HepG2 (cell line): ENCODE measurements around the gene SYNPO. TPM values are rescaled to one million over a fixed set of nuclear protein-coding genes. Genes with fewer than 3 reads are reported as not detected.

Experiments used
- ATAC-seq: fragments of 200-7000 bp; cut with Tn5 transposase; 3 replicates; pipeline ENCODE4 v1.9.1; 2020; ENCODE audit warnings: mild to moderate bottlenecking, moderate library complexity
- BruUV-seq: library from RNA; stranded (reverse); fragments of 400-500 nt; replicated peaks from 2 replicates; lab custom pipeline; 2021; lab: Mats Ljungman, UMichigan
- CTCF ChIA-PET: fragments of 300-600 bp; formaldehyde crosslinking; extraction: SDS; loops from one replicate; lab custom pipeline; 2021; ENCODE audit warnings: low total read pairs, inconsistent platforms, low intra/inter-chr PET ratio; lab: Yijun Ruan, JAX
- POLR2A ChIA-PET: fragments of 350-600 bp; sonication (Branson Sonifier 250); formaldehyde crosslinking; loops from one replicate; lab custom pipeline; 2020; ENCODE audit warnings: antibody characterized with exemption, inconsistent platforms; lab: Yijun Ruan, JAX
- DNase-seq: peaks from one replicate; pipeline ENCODE4 v3.0.0-alpha.2; 2015; ENCODE audit warnings: low spot score
- FAIRE-seq: peaks from 3 replicates; lab custom pipeline; 2011; peaks lifted over from hg19 to GRCh38; lab: Jason Lieb, UNC
- H2AFZ ChIP-seq: one replicate; pipeline ENCODE4 v1.6.1; 2011; ENCODE audit warnings: low read length, inconsistent platforms
- H3K27ac ChIP-seq: fragments of 300-600 bp; 3 replicates; pipeline ENCODE4 v1.8.0; 2011; ENCODE audit warnings: mixed run types, mild to moderate bottlenecking, mixed read lengths, low read length, inconsistent platforms; ENCODE audit not compliant: insufficient read depth; ENCODE audit errors: extremely low read length
- H3K27me3 ChIP-seq, 2 experiments: fragments of 200-600 bp in 1 of 2; 2 replicates in 1 of 2; 3 replicates in 1 of 2; pipeline versions ENCODE4 v1.6.0 to v1.8.0; 2011; ENCODE audit warnings: low read length in 2 of 2, mild to moderate bottlenecking in 2 of 2, moderate library complexity in 2 of 2, inconsistent platforms in 1 of 2; ENCODE audit not compliant: insufficient read depth in 2 of 2, control insufficient read depth in 1 of 2
- H3K36me3 ChIP-seq, 2 experiments: fragments of 200-600 bp in 1 of 2; replicated peaks in 1 of 2; 2 replicates in 1 of 2; 3 replicates in 1 of 2; pipeline versions ENCODE4 v1.5.1 to v1.8.0; 2011; ENCODE audit warnings: low read length in 2 of 2, inconsistent platforms in 1 of 2; ENCODE audit not compliant: insufficient read depth in 2 of 2, control insufficient read depth in 1 of 2
- H3K4me1 ChIP-seq: 2 replicates; pipeline ENCODE4 v1.5.1; 2012; ENCODE audit warnings: low read length, inconsistent platforms; ENCODE audit not compliant: insufficient read depth
- H3K4me2 ChIP-seq: 2 replicates; pipeline ENCODE4 v1.6.0; 2011; ENCODE audit warnings: low read depth, low read length, inconsistent platforms
- H3K4me3 ChIP-seq, 3 experiments: fragments of 200-600 bp in 1 of 3; sonication (generic), shearing (Covaris generic) in 1 of 3; replicated peaks in 1 of 3; 2 replicates each; pipeline ENCODE4 v1.5.1; 2011 to 2016; ENCODE audit warnings: low read length in 3 of 3, inconsistent platforms in 2 of 3, low read depth in 2 of 3, mild to moderate bottlenecking in 2 of 3, control low read depth in 1 of 3, mixed read lengths in 1 of 3; ENCODE audit not compliant: insufficient read depth in 1 of 3
- H3K79me2 ChIP-seq: one replicate; pipeline ENCODE4 v1.6.1; 2011; ENCODE audit warnings: low read length, inconsistent platforms; ENCODE audit not compliant: insufficient read depth
- H3K9ac ChIP-seq: 2 replicates; pipeline ENCODE4 v1.6.0; 2011; ENCODE audit warnings: mild to moderate bottlenecking, low read depth, low read length, inconsistent platforms; ENCODE audit not compliant: insufficient read depth
- H3K9me3 ChIP-seq: 2 replicates; pipeline ENCODE4 v1.5.1; 2012; ENCODE audit warnings: mild to moderate bottlenecking, low read length
- H4K20me1 ChIP-seq: 2 replicates; pipeline ENCODE4 v1.6.0; 2011; ENCODE audit warnings: inconsistent platforms, mild to moderate bottlenecking, low read length, moderate library complexity; ENCODE audit not compliant: insufficient read depth
- ARNT ChIP-seq: fragments of 450-650 bp; IDR thresholded peaks from 2 replicates; pipeline ENCODE4 v1.6.1; 2017
- CBFB ChIP-seq: sonication (generic); formaldehyde crosslinking; IDR thresholded peaks from 2 replicates; pipeline ENCODE4 v1.4.0; 2020; ENCODE audit warnings: missing genetic modification reagents
- DNMT1 ChIP-seq: sonication (generic); formaldehyde crosslinking; IDR thresholded peaks from 2 replicates; pipeline ENCODE4 v1.5.1; 2020; ENCODE audit warnings: mild to moderate bottlenecking, missing genetic modification reagents
- ETV5 ChIP-seq: IDR thresholded peaks from 2 replicates; pipeline ENCODE4 v1.6.1; 2018; ENCODE audit warnings: missing biosample characterization, missing genetic modification reagents, inconsistent platforms, borderline replicate concordance
- KAT7 ChIP-seq: IDR thresholded peaks from 2 replicates; pipeline ENCODE4 v1.6.1; 2018; ENCODE audit warnings: borderline replicate concordance, missing compliant biosample characterization
- NFKB2 ChIP-seq: sonication (generic); formaldehyde crosslinking; IDR thresholded peaks from 2 replicates; pipeline ENCODE4 v1.4.0; 2020; ENCODE audit warnings: missing genetic modification reagents, borderline replicate concordance
- RFX5 ChIP-seq: IDR thresholded peaks from 2 replicates; pipeline ENCODE4 v1.6.1; 2011; ENCODE audit warnings: low read depth, low read length, improper control_type of control experiment
- SPEN ChIP-seq: sonication (generic); formaldehyde crosslinking; IDR thresholded peaks from 2 replicates; pipeline ENCODE4 v1.5.1; 2020; ENCODE audit warnings: low read depth, mild to moderate bottlenecking, missing genetic modification reagents
- XBP1 ChIP-seq: sonication (generic); formaldehyde crosslinking; IDR thresholded peaks from 2 replicates; pipeline ENCODE4 v1.5.0; 2020; ENCODE audit warnings: missing genetic modification reagents
- ZNF451 ChIP-seq: sonication (generic); formaldehyde crosslinking; IDR thresholded peaks from 2 replicates; pipeline ENCODE4 v1.5.0; 2020; ENCODE audit warnings: mild to moderate bottlenecking, missing genetic modification reagents
- ZNF737 ChIP-seq: sonication (generic); formaldehyde crosslinking; IDR thresholded peaks from 2 replicates; pipeline ENCODE4 v1.5.0; 2020; ENCODE audit warnings: missing genetic modification reagents, mild to moderate bottlenecking, borderline replicate concordance
- WGBS: methylation state at CpG from one replicate; pipeline ENCODE4 v1.1.6; 2017; ENCODE audit warnings: low lambda C conversion rate; 5-methylcytosine and 5-hydroxymethylcytosine counted together
- in situ Hi-C: cut with HindIII; loops from 2 replicates; pipeline ENCODE4 v1.10.0; 2017; ENCODE audit warnings: low pct_unique_long_range_greater_than_20kb; ENCODE audit not compliant: extremely low pct_ligation_motif_present
- intact Hi-C: fragments of 100-400 bp; cut with micrococcal nuclease; formaldehyde crosslinking; loops from one replicate; pipeline ENCODE4 v1.10.0; 2022; ENCODE audit not compliant: unreplicated experiment
- polyA plus RNA-seq, 8 experiments: library from polyadenylated mRNA; depleted of rRNA in 3 of 8; stranded (reverse) in 7 of 8; unstranded in 1 of 8; fragments of >200 nt; fragmentation: Illumina TruSeq in 4 of 8; extraction: Trizol in 4 of 8; gene quantifications; 2 replicates each; pipeline versions ENCODE4 v1.2.1 to v1.2.3, GENCODE V29; 2011 to 2016; ENCODE audit warnings: low read depth in 4 of 8, missing spikeins in 1 of 8, mixed read lengths in 1 of 8; ENCODE audit not compliant: insufficient read depth in 1 of 8
- total RNA-seq, 5 experiments: library from RNA; depleted of rRNA; stranded (reverse); fragments of >200 nt; fragmentation: Illumina TruSeq; extraction: Trizol; gene quantifications; 2 replicates each; pipeline ENCODE4 v1.2.3, GENCODE V29; 2016; ENCODE audit warnings: low read depth in 1 of 5
- TF ChIP-seq, protein P1 (sequence below): sonication (generic); formaldehyde crosslinking; IDR thresholded peaks from 2 replicates; pipeline ENCODE4 v1.4.0; 2020; ENCODE audit warnings: missing genetic modification reagents

The SYNPO gene
- total and polyA plus RNA-seq, 2 of the 13 experiments (the other 11 are each of a cell fraction or from before 2014, with no cell fraction given): 0.09 to 0.30 TPM

DNA sequence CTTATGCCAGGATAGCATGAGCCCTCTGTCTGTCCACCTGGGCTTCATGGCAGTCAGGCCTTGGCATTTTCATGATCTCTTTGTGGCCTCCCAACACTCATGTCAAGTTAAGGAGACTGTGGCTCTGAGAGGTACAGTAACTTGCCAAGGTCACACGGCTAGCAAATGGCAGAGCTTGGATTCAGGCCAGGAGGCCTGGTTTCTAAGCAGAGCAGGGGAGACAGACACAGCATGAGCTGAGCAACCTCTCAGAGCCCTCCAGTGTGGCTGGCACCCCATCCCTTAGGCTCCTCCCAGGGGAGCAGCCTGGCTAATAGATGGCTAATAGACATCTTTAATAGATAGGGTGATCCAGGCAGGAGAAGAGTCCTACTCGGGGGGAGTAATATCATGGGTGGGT, 4.1 kb downstream of the SYNPO start:
- 0 out of 5 replicates have a peak, but pooled peaks cover 0 to 3% of the 10 kb centered on the region in 2 experiments for H3K27me3 ChIP-seq
- POLR2A ChIA-PET: interaction anchor here (0.6 to 1.5 kb wide), 2 partner anchors 9 to 56 kb away, joined by 3 read pairs; partner anchors contain the start of gene RBM22

DNA sequence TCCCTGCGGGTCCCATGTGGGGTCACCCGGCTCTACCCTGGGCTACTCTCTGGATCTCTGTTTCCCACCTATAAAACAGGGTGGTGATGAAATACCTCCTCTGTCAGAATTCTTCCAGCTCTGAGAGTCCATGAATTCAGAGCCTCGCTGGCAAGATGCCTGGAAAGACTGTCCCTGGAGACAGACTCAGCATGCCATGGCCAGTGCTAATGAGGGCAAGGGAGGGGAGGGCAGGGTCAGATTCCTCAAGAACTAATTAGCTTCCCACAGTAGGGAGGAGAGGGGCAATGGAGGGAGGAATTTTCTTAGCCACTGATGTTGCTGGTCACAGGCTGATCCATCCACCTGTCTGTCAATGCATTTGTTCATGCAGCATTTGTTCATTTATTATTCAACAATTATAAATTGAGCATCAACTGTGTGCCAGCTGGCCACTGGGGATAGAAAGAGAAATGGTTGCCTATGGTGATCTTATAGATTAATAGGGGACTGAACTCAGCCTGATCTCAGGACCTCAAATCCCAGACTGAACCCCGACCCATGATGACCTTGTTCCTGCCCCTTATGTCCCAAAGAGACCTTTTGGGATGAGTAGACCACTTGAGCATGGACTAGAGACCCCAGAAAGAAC, 4.7 kb downstream of the SYNPO start:
- no peak overlapping the region for H3K4me2 ChIP-seq
- H3K79me2 ChIP-seq: no peaks in the 10 kb centered on the region
- no peak overlapping the region for H2AFZ ChIP-seq
- H3K9me3 ChIP-seq: no peaks in the 10 kb centered on the region
- no peak overlapping the region for H3K9ac ChIP-seq
- H3K27ac ChIP-seq: no peak overlapping the region
- H3K4me3 ChIP-seq: no peak overlapping the region
- 11% methylated on average over 4 of the region's 4 CpGs for WGBS
- BruUV-seq: no TSS peak
- ATAC-seq: no peak
- FAIRE-seq: no peak
- TF ChIP-seq ZNF451 (CRISPR knock-in tag): no peak
- TF ChIP-seq NFKB2 (CRISPR knock-in tag): no peak
- TF ChIP-seq CBFB: no peak
- TF ChIP-seq ETV5 (CRISPR knock-in tag): no peak
- TF ChIP-seq KAT7 (CRISPR knock-in tag): no peak
- TF ChIP-seq SPEN (CRISPR knock-in tag): no peak
- TF ChIP-seq, protein P1, sequence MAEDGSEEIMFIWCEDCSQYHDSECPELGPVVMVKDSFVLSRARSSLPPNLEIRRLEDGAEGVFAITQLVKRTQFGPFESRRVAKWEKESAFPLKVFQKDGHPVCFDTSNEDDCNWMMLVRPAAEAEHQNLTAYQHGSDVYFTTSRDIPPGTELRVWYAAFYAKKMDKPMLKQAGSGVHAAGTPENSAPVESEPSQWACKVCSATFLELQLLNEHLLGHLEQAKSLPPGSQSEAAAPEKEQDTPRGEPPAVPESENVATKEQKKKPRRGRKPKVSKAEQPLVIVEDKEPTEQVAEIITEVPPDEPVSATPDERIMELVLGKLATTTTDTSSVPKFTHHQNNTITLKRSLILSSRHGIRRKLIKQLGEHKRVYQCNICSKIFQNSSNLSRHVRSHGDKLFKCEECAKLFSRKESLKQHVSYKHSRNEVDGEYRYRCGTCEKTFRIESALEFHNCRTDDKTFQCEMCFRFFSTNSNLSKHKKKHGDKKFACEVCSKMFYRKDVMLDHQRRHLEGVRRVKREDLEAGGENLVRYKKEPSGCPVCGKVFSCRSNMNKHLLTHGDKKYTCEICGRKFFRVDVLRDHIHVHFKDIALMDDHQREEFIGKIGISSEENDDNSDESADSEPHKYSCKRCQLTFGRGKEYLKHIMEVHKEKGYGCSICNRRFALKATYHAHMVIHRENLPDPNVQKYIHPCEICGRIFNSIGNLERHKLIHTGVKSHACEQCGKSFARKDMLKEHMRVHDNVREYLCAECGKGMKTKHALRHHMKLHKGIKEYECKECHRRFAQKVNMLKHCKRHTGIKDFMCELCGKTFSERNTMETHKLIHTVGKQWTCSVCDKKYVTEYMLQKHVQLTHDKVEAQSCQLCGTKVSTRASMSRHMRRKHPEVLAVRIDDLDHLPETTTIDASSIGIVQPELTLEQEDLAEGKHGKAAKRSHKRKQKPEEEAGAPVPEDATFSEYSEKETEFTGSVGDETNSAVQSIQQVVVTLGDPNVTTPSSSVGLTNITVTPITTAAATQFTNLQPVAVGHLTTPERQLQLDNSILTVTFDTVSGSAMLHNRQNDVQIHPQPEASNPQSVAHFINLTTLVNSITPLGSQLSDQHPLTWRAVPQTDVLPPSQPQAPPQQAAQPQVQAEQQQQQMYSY (CRISPR knock-in tag): no peak
- TF ChIP-seq ARNT: no peak
- TF ChIP-seq XBP1 (CRISPR knock-in tag): no peak
- TF ChIP-seq ZNF737 (CRISPR knock-in tag): no peak
- intact Hi-C loops: no loop called here
- H3K36me3 ChIP-seq: no peaks in the 10 kb centered on the region
- ChIA-PET POLR2A (interaction anchor here (0.6 to 1.5 kb wide), 2 partner anchors 8 to 56 kb away, joined by 3 read pairs; partner anchors contain the start of gene RBM22), CTCF (no interaction called here)
- no peak for DNase-seq
- 0 out of 5 replicates have a peak, but pooled peaks cover 0 to 3% of the 10 kb centered on the region in 2 experiments for H3K27me3 ChIP-seq
- H4K20me1 ChIP-seq: no peaks in the 10 kb centered on the region
- in situ Hi-C loops: no loop called here
- H3K4me1 ChIP-seq: peaks cover 51% of the 10 kb centered on the region

More for the DNA sequence above, 4.1 kb downstream of the SYNPO start:
- FAIRE-seq: no peak
- in situ Hi-C loops (loop anchor here (5.0 kb wide), 1 partner anchor 62 kb away; no protein-coding TSS in a partner anchor), intact Hi-C loops (loop anchor here (5.0 kb wide), 1 partner anchor 312 kb away; no protein-coding TSS in a partner anchor)
- TF ChIP-seq RFX5 (peak; percentile 78), DNMT1 (no peak)
- peak; percentile 28; the same call in 2 of the 3 replicates for ATAC-seq
- Histone ChIP-seq H3K79me2 (no peaks in the 10 kb centered on the region), H3K4me1 (peaks cover 56% of the 10 kb centered on the region), H3K36me3 (no peaks in the 10 kb centered on the region), H3K9ac (no peak overlapping the region), H3K27ac (no peak overlapping the region), H3K4me2 (0 out of 2 replicates have a peak overlapping the region, but pooled peaks have one; percentile 12), H2AFZ (no peak overlapping the region), H3K9me3 (no peaks in the 10 kb centered on the region), H4K20me1 (no peaks in the 10 kb centered on the region), H3K4me3 (no peak overlapping the region)
- 14% methylated on average over 2 of the region's 2 CpGs for WGBS
- CTCF ChIA-PET: no interaction called here
- DNase-seq: peak; percentile 45
- no TSS peak for BruUV-seq
